HG02852 (cell line): ENCODE results near the gene ACTN2.

Experiments used
- ATAC-seq: cut with Tn5 transposase; IDR thresholded peaks from one replicate; pipeline ENCODE4 v1.9.1; 2021; ENCODE audit warnings: mild to moderate bottlenecking, moderate library complexity; ENCODE audit not compliant: unreplicated experiment

ACTN2 gene

GRCh38 chr1:236765831-236766230 is 79.5 kb downstream of the ACTN2 start:
- ATAC-seq: no peak

GRCh38 chr1:236766506-236766905 is 80.2 kb downstream of the ACTN2 start:
- no peak for ATAC-seq

- no peak for ATAC-seq
Observed at GRCh38 chr1:236767276-236767675, 81.0 kb downstream of the ACTN2 start.

GRCh38 chr1:236768601-236769000 is 82.3 kb downstream of the ACTN2 start:
- ATAC-seq: no peak

- ATAC-seq: no peak
Observed at GRCh38 chr1:236773919-236774318, 87.6 kb downstream of the ACTN2 start.

GRCh38 chr1:236774926-236775325 is 88.6 kb downstream of the ACTN2 start:
- ATAC-seq: no peak

- no peak for ATAC-seq
Observed at GRCh38 chr1:236779312-236779711, 93.0 kb downstream of the ACTN2 start.

- no peak for ATAC-seq
Observed at GRCh38 chr1:236785477-236785876, 99.2 kb downstream of the ACTN2 start.

- ATAC-seq: no peak
Observed at GRCh38 chr1:236786453-236786852, 100.2 kb downstream of the ACTN2 start.

GRCh38 chr1:236794585-236795034 is 108.3 kb downstream of the ACTN2 start:
- ATAC-seq: no peak

- ATAC-seq: peak; percentile 97
Observed at GRCh38 chr1:236795035-236795756, 108.9 kb downstream of the ACTN2 start, which contains the start of gene MTR. Gene MTR (plus strand): TSS chr1:236795292. CDS start chr1:236795704, 412 bp downstream.

- peak; percentile 34 for ATAC-seq
Observed at GRCh38 chr1:236795757-236796667, 109.7 kb downstream of the ACTN2 start.

- ATAC-seq: no peak
Observed at GRCh38 chr1:236799001-236799400, 112.7 kb downstream of the ACTN2 start.

- ATAC-seq: no peak
Observed at GRCh38 chr1:236800002-236800620, 113.8 kb downstream of the ACTN2 start.

- no peak for ATAC-seq
Observed at GRCh38 chr1:236800623-236801022, 114.3 kb downstream of the ACTN2 start.

GRCh38 chr1:236802264-236802663 is 116.0 kb downstream of the ACTN2 start:
- no peak for ATAC-seq

- no peak for ATAC-seq
Observed at GRCh38 chr1:236806634-236807033, 120.3 kb downstream of the ACTN2 start.

- ATAC-seq: no peak
Observed at GRCh38 chr1:236808005-236808404, 121.7 kb downstream of the ACTN2 start.

- no peak for ATAC-seq
Observed at GRCh38 chr1:236808564-236809130, 122.3 kb downstream of the ACTN2 start.

GRCh38 chr1:236809148-236809547 is 122.8 kb downstream of the ACTN2 start:
- ATAC-seq: no peak

- no peak for ATAC-seq
Observed at GRCh38 chr1:236810018-236810417, 123.7 kb downstream of the ACTN2 start.
